ENCODE results near the gene GOLGA6L4. TPM values are rescaled to one million over a fixed set of nuclear protein-coding genes. Genes with fewer than 3 reads are reported as not detected.
"Not testable (repeated sequence)": the region's sequence is repeated elsewhere in the genome, so short reads cannot be mapped to it uniquely, and the experiment has no call there.

GOLGA6L4 gene
- total and polyA plus RNA-seq, 2 donors (not counting 1 experiment from before 2014, with no cell fraction given): 1.2 to 1.9 TPM

DNA sequence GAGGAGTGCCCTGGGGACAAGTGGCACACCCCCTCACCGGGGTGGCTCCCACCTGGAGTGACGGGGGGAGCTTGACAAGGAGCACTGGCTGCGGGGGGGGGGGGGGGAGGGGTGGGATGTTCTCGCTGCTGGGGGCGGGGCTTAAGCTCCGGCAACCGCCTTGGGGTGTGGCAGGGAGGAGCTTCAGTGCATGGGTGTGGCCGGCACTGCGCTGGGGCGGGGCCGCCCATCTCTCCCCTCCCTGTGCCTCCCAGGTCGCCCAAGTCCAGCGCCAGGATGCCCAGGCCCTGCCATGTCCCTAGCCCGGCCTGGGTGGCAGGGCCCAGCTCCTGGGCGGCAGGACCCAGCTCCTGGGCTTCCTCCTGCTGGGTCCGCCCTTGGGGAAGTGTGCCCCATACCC lies 35.7 kb upstream of the GOLGA6L4 start:
- H3K4me3 Mint-ChIP-seq; H3K79me2 ChIP-seq (ENCODE audit: control insufficient read depth, insufficient read depth, low read length); H3K4me1 Mint-ChIP-seq; H3K4me2 ChIP-seq (replicated peaks; ENCODE audit: low read depth, low read length, poor library complexity, severe bottlenecking); H3K4me3 ChIP-seq (ENCODE audit: control extremely low read depth in 1 of 5, extremely low read depth in 1 of 5, insufficient read depth in 1 of 5, low read depth in 2 of 5, low read length in 4 of 5); H3K4me1 ChIP-seq (ENCODE audit: control insufficient read depth in 2 of 2, insufficient read depth in 2 of 2, low read length in 2 of 2); H3K27me3 ChIP-seq (replicated peaks in 1 of 4; ENCODE audit: control extremely low read depth in 1 of 4, control insufficient read depth in 3 of 4, insufficient read depth in 4 of 4, low read length in 3 of 4); CTCF ChIA-PET; H3K9ac ChIP-seq (ENCODE audit: low read length); H3K36me3 ChIP-seq (replicated peaks in 1 of 2; ENCODE audit: control extremely low read depth in 1 of 2, control insufficient read depth in 1 of 2, extremely low read depth in 1 of 2, insufficient read depth in 2 of 2, low read length in 1 of 2); ATAC-seq (ENCODE audit: low read depth); H2AFZ ChIP-seq (ENCODE audit: insufficient read depth, low read depth, low read length, poor library complexity, severe bottlenecking); intact Hi-C loops (cut with micrococcal nuclease); H3K27me3 Mint-ChIP-seq; H3K9me3 ChIP-seq (ENCODE audit: control extremely low read depth in 1 of 3, control insufficient read depth in 2 of 3, insufficient read depth in 1 of 3, low read length in 2 of 3); H3K9me3 Mint-ChIP-seq (ENCODE audit: insufficient read depth); H3K27ac Mint-ChIP-seq; POLR2A ChIA-PET; DNase-seq; H3K27ac ChIP-seq (ENCODE audit: low read length in 2 of 2); H4K20me1 ChIP-seq (ENCODE audit: control insufficient read depth, insufficient read depth, low read length, poor library complexity, severe bottlenecking): not testable (repeated sequence)
- WGBS (ENCODE audit: insufficient coverage): no CpG with 5 or more reads among the region's 16 CpGs

DNA sequence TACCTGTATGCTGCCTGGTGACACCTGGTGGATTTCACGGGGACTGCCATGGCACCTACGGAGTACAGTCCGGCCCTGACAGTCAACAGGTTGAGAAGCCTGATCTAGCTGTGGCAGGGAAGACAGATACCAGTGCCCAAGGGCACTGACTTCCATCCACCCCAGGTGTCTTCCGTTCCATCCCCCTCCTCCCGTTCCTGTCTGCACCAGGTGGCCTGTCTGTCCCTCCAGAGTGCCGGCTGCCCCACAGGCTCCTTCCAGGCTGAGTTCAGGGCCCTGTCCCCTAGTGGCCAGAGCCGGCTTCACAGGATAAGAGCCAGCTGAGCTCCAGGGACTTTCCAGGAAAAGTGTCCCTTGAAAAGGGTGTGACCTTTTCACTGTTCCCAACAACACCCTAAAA lies 10.9 kb downstream of the GOLGA6L4 start:
- H3K9me3 ChIP-seq (ENCODE audit: control extremely low read depth in 1 of 3, control insufficient read depth in 2 of 3, insufficient read depth in 1 of 3, low read length in 2 of 3); H3K36me3 ChIP-seq (replicated peaks in 1 of 2; ENCODE audit: control extremely low read depth in 1 of 2, control insufficient read depth in 1 of 2, extremely low read depth in 1 of 2, insufficient read depth in 2 of 2, low read length in 1 of 2); POLR2A ChIA-PET; H3K4me1 ChIP-seq (ENCODE audit: control insufficient read depth in 2 of 2, insufficient read depth in 2 of 2, low read length in 2 of 2); CTCF ChIA-PET; H3K9me3 Mint-ChIP-seq (ENCODE audit: insufficient read depth); H3K27me3 Mint-ChIP-seq; ATAC-seq (ENCODE audit: low read depth); H3K27me3 ChIP-seq (replicated peaks in 1 of 4; ENCODE audit: control extremely low read depth in 1 of 4, control insufficient read depth in 3 of 4, insufficient read depth in 4 of 4, low read length in 3 of 4); DNase-seq; H3K27ac Mint-ChIP-seq; H2AFZ ChIP-seq (ENCODE audit: insufficient read depth, low read depth, low read length, poor library complexity, severe bottlenecking); H4K20me1 ChIP-seq (ENCODE audit: control insufficient read depth, insufficient read depth, low read length, poor library complexity, severe bottlenecking); H3K9ac ChIP-seq (ENCODE audit: low read length); H3K4me1 Mint-ChIP-seq; H3K79me2 ChIP-seq (ENCODE audit: control insufficient read depth, insufficient read depth, low read length); intact Hi-C loops (cut with micrococcal nuclease); H3K4me3 ChIP-seq (ENCODE audit: control extremely low read depth in 1 of 5, extremely low read depth in 1 of 5, insufficient read depth in 1 of 5, low read depth in 2 of 5, low read length in 4 of 5); H3K4me2 ChIP-seq (replicated peaks; ENCODE audit: low read depth, low read length, poor library complexity, severe bottlenecking); H3K27ac ChIP-seq (ENCODE audit: low read length in 2 of 2): not testable (repeated sequence)
- H3K4me3 Mint-ChIP-seq: peak overlapping the region; percentile 47
- no CpG with 5 or more reads among the region's 7 CpGs for WGBS (ENCODE audit: insufficient coverage)

Small RNA genes within 50 kb of the gene (small RNA-seq; reads per million reads assigned to genes)
- gene RN7SL331P (ENCODE audit: insufficient read length, low read depth, low replicate concordance): not detected
- not detected for gene UBE2Q2P8 (ENCODE audit: insufficient read length, low read depth, low replicate concordance)

Measured in B cell (primary cell).